ENCODE results near the gene GNAQ.

The GNAQ gene

DNA sequence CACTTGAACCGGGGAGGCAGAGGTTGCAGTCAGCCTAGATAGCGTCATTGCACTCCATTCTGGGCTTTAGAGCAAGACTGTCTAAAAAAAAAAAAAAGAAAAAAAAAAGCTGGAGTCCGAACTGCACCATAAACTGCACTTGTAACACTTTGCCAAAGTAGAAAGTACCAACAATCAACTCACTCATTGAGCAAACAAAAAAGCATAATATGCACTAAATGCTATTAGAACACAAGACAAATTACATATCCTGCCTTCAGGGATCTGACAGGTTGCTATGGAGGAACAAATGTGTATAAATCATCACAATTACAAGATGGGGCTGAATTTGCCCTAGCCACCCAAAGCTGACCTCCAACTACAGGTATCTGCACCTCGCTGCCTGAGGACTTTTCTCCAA lies 27.9 kb downstream of the GNAQ start:
- H3K4me3 ChIP-seq (ENCODE audit: low read depth, low read length): no peak overlapping the region
- TF ChIP-seq, protein P1, sequence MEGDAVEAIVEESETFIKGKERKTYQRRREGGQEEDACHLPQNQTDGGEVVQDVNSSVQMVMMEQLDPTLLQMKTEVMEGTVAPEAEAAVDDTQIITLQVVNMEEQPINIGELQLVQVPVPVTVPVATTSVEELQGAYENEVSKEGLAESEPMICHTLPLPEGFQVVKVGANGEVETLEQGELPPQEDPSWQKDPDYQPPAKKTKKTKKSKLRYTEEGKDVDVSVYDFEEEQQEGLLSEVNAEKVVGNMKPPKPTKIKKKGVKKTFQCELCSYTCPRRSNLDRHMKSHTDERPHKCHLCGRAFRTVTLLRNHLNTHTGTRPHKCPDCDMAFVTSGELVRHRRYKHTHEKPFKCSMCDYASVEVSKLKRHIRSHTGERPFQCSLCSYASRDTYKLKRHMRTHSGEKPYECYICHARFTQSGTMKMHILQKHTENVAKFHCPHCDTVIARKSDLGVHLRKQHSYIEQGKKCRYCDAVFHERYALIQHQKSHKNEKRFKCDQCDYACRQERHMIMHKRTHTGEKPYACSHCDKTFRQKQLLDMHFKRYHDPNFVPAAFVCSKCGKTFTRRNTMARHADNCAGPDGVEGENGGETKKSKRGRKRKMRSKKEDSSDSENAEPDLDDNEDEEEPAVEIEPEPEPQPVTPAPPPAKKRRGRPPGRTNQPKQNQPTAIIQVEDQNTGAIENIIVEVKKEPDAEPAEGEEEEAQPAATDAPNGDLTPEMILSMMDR (IDR thresholded peaks at IDR 0.05; ENCODE audit: low read depth, low read length): no peak

DNA sequence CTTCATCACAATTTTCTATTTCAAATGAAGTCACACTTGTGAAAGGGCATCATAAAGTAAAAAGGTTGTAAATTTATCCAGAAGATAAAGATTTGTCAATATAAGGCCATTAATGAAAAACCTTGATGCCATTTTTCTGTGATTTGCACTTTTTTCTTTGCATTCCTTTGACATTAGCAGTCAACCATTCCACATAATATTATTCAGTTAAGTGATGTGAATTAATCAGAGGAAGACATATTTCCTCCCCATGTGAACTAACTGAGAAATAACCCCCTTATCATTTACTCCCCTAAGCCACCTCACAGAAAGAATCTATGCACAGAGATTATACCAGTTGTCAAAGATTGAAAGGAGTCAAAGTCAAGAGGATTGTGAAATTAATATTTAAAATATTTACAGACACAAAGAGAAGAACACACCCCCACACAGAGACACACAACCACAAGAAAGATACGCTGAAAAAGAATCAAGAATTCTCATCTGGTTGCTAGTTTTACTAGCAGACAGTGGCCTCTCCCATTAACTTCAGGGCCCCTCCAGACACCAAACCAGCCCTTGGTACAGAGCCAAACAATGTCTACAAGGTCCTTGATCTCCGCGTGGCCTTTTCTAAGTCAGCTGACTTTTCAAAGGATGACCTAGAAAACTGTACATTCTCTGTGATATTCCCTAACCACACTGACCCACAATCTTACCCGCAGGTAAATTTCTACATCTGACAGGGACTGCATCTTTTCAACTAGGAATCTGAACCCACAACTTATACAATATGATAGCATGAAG lies 29.5 kb downstream of the GNAQ start:
- no peak overlapping the region for H3K4me3 ChIP-seq (ENCODE audit: low read depth, low read length)

DNA sequence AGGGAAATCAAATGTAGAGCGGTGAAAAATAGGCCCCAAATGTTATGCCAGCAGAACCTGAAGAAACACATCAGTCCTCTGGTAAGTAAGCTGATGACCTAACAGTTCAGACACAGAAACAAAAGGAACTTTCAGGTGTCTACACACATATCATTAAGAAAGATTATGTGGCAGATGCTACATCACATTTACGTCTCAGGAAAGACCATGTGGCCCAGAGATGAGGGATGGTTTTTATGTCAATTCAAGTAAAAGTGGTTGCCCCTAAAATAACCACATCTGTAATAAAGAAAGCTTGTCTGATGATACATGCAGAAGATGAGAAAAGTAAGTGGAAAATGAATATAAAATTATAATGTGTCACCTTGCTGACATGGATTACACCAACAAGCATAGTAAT lies 31.4 kb downstream of the GNAQ start:
- TF ChIP-seq, protein P1 (IDR thresholded peaks at IDR 0.05; ENCODE audit: low read depth, low read length): no peak
- H3K4me3 ChIP-seq (ENCODE audit: low read depth, low read length): no peak overlapping the region

More for the DNA sequence above, 29.5 kb downstream of the GNAQ start:
- TF ChIP-seq, protein P1 (IDR thresholded peaks at IDR 0.05; ENCODE audit: low read depth, low read length): no peak

DNA sequence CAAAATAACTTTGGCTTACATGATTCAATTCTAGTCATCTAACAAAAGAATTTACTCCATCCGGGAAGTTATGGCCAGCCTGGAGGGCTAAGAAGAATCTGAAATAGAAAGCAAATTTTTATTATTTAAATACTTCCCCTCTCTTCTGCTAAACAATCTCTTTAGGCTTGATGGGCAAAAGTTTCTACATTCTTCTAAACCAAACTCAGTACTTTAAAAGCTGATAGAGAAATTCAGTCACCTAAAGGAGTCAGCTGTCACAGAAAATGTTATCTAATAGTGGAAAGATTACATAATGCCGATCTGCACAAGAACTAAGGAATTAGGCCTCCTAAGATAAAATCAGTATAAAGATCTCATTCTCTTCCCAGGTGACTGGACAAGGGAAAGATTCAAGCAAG lies 32.4 kb downstream of the GNAQ start:
- H3K4me3 ChIP-seq (ENCODE audit: low read depth, low read length): no peak overlapping the region
- TF ChIP-seq, protein P1 (IDR thresholded peaks at IDR 0.05; ENCODE audit: low read depth, low read length): no peak

DNA sequence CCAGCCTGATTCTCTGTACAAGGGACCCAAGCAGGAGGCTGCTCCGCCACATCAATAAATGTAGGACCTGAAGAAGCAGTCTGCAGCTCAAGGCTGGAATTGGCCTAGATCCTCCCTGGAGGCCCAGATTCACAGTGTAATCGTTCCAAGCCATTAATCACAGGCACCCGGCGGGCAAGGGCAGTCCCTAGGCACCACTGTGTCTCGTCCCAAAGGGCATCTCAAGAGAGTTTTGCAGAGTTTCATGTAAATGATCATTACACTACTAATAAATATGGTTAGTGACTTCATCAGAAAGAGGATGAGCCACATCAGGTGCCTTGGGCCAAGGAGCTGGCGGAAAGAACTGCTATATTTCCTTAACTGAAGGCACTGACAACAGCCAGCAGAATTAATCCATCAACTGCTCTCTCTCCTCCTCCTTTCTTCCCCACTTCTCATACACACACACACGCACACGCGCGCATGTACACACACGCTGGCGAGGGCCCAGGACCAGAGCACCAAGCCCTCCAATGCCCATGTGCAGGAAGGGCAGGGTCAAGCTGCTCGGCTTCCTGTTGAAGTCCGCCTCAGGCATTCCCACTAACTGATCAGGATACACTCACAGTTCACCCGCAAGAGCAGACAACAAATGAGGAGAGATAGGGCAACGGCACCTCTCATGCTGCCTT lies 33.9 kb downstream of the GNAQ start:
- TF ChIP-seq, protein P1 (IDR thresholded peaks at IDR 0.05; ENCODE audit: low read depth, low read length): no peak
- H3K4me3 ChIP-seq (ENCODE audit: low read depth, low read length): no peak overlapping the region

DNA sequence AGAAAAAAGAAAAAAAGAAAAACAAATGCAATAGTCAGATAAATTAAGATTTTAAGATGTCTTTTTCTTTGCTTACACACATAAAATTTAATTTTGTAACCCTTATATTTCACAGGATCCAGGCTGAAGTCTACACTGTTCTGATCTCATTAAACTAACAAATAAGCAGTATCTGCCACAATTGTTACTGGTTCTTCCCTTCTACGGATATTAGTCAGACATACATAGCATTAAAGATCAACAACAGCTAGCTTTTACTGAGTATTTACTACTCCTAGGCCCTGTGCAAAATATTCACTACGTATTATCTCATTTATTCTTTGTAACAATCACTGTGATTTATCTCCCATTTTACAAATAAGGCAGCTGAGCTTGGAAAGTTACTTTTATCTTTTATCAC lies 34.9 kb downstream of the GNAQ start:
- H3K4me3 ChIP-seq (ENCODE audit: low read depth, low read length): no peak overlapping the region
- TF ChIP-seq, protein P1 (IDR thresholded peaks at IDR 0.05; ENCODE audit: low read depth, low read length): no peak

DNA sequence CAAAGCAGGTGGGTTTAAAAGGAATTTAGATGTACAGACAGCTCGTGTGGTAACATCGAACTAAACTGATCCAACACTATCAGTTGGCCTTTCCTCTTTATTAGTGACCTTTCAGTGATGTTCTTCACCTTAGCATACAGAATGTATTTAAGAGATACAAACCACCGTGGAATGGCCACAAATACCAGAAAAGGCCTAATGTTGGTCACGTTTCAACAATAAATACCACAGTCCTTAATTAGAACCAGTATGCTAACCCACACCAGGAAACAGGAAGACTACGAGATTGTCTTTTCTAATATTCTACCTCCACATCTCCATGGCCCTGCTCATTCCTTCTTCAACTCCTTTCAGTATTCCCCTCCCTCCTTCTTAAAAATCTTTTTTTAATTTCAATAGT lies 40.4 kb downstream of the GNAQ start:
- H3K4me3 ChIP-seq (ENCODE audit: low read depth, low read length): no peak overlapping the region
- TF ChIP-seq, protein P1 (IDR thresholded peaks at IDR 0.05; ENCODE audit: low read depth, low read length): no peak
